GM13977 (cell line): Measurements from ENCODE around the gene FBXO46.
"Not testable (repeated sequence)": the region's sequence is repeated elsewhere in the genome, so short reads cannot be mapped to it uniquely, and the experiment has no call there.

Experiments used
- DNase-seq: peaks from one replicate; pipeline ENCODE4 v3.0.0; 2012; ENCODE audit warnings: low spot score
- in situ Hi-C: fragments of 300-500 bp; cut with MboI; formaldehyde crosslinking; loops from one replicate; pipeline ENCODE4 v1.12.0; 2022; ENCODE audit warnings: low sequenced_read_pairs, low pct_unique_long_range_greater_than_20kb, mixed read lengths, inconsistent platforms; ENCODE audit not compliant: unreplicated experiment
- TF ChIP-seq, protein P1 (sequence below): IDR thresholded peaks from 2 replicates; pipeline ENCODE4 v1.5.1; 2012; ENCODE audit warnings: mild to moderate bottlenecking, control low read depth; ENCODE audit not compliant: insufficient read depth; ENCODE audit errors: extremely low read depth, missing control alignments

The FBXO46 gene

GRCh38 chr19:45746866-45747265, 16.2 kb upstream of the FBXO46 start:
- TF ChIP-seq, protein P1, sequence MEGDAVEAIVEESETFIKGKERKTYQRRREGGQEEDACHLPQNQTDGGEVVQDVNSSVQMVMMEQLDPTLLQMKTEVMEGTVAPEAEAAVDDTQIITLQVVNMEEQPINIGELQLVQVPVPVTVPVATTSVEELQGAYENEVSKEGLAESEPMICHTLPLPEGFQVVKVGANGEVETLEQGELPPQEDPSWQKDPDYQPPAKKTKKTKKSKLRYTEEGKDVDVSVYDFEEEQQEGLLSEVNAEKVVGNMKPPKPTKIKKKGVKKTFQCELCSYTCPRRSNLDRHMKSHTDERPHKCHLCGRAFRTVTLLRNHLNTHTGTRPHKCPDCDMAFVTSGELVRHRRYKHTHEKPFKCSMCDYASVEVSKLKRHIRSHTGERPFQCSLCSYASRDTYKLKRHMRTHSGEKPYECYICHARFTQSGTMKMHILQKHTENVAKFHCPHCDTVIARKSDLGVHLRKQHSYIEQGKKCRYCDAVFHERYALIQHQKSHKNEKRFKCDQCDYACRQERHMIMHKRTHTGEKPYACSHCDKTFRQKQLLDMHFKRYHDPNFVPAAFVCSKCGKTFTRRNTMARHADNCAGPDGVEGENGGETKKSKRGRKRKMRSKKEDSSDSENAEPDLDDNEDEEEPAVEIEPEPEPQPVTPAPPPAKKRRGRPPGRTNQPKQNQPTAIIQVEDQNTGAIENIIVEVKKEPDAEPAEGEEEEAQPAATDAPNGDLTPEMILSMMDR = no peak
- in situ Hi-C loops = no loop called here
- DNase-seq = no peak

- no peak for DNase-seq
- in situ Hi-C loops = no loop called here
- TF ChIP-seq, protein P1 = no peak
Measured at GRCh38 chr19:45745606-45746005, 14.9 kb upstream of the FBXO46 start.

DNA sequence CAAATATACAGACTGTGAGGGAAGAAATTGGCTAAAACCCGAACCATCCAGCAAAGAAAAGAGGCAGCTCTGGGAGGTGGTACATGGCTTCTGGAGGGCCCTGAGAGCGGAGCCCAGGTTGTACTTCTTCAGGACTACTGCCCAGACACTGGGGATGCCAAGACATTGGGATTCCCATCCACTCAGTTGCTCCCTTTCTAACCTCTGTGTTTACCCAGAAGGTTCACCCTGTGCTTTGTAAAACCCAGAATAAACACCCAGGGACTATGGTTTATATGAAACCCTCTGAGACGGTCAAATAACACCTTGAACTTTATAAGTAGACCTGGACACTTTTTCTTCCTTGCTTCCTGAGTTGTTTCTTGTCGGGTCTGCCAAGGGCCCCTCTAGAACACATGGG, 12.3 kb upstream of the FBXO46 start:
- in situ Hi-C loops = no loop called here
- no peak for DNase-seq
- TF ChIP-seq, protein P1 = no peak

DNA sequence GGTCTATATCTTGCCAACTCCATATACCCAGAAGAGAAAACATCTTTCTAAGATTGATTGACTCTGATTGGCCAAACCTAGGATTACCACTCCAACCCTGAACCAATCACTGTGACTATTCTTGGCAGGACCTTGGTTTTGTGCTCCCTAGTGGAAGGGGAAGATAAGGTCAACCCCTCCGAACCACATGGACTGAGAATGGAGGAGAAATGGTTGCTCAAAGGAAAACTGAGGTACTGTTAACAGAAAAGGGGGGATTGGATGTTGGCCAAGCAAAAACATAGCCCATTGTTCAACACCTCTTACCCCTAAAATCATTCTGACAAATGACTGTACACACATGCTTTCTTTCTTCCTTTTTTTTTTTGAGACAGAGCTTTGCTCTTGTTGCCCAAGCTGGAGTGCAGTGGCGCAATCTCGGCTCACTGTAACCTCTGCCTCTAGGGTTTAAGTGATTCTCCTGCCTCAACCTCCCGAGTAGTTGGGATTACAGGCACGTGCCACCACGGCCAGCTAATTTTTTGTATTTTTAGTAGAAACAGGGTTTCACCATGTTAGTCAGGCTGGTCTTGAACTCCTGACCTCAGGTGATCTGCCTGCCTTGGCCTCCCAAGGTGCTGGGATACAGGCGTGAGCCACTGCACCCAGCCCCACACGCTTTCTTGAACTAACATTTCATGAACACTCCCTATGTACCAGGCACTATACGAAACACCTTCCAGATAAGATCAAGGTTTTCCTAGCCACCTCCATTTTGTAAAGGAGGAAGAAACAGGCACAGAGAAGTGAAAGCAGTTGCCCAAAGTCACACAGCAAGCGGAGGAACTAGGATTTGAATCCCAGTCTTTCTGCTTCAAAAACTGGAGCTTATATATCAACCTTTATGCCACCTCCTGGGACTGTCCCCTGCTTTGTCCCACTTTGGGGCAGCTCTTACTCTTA, 9.1 kb upstream of the FBXO46 start:
- DNase-seq = no peak
- TF ChIP-seq, protein P1 = peak; percentile 3
- in situ Hi-C loops = no loop called here

DNA sequence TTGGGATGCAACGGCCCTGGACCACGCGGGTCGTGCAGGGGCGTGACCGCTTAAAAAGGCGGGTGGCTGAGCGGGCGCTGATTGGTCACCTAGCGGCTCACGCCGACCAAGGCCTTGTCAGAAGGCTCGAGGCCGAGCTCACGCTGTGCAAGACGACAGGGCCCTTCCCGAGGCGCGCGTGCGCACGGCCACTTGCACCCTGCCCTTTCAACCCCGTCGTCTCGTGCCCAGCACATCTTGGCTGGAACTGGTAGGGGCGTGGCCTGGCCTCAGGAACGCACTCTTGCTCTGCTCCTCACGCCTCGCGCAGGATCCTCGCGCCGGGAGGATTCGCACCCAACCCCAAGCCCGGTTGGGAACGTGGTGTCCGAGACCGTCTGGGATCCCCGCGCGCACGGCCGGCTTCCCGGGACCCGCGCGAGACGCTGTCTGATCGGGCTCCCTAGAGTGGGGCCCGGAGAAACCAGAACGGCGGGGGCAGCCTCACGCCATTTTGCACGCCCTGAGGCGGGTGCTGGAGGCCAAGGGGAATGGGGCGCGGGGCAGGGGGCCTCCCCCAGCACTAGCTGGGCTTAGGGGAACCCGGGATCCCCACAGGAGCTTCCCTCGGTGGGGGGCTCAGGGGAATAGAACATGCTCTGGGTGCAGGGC, 2.6 kb upstream of the FBXO46 start, which contains the start of gene MEIOSIN:
TSS of gene MEIOSIN (plus strand) at position 280 of the 651 bp plus-strand sequence. CDS start 1,938 bp downstream, outside the sequence.
- in situ Hi-C loops = no loop called here
- TF ChIP-seq, protein P1 = no peak
- DNase-seq = no peak

DNA sequence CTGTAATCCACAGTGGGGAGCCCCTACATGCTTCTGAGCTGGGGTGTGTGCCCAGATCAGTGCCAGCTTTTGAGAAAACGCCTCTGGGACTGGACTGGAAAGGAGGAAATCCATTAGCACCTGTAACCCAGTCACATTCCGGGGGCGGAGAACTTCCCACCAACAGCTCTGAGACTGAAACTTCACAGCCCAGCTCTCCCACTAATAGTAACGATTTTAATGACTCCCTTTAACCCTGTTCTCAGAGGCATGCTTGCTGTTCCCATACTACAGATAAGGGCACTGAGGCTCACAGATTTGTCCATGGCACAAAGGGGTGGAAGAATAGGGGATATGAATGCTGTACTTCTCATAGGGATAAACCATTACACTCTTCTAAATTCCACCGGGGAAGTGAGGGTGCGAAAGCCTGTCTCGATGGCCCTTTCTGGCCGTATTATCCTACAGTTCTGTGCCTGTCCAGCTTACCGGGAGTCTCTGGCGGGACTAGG, 851 bp downstream of the FBXO46 start:
- in situ Hi-C loops = no loop called here
- TF ChIP-seq, protein P1 = no peak
- peak; percentile 54 for DNase-seq

DNA sequence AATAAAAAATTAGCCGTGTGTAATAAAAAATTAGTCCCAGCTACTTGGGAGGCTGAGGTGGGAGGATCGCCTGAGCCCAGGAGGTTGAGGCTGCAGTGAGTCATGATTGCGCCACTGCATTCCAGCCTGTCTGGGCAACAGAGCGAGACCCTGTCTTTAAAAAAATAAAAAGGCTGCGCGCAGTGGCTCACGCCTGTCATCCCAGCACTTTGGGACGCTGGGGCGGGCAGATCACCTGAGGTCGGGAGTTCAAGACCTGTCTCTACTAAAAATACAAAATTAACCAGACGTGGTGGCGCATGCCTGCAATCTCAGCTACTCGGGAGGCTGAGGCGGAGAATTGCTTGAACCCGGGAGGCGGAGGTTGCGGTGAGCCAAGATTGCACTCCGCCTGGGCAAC, 2.0 kb downstream of the FBXO46 start:
- in situ Hi-C loops, DNase-seq: not testable (repeated sequence)

DNA sequence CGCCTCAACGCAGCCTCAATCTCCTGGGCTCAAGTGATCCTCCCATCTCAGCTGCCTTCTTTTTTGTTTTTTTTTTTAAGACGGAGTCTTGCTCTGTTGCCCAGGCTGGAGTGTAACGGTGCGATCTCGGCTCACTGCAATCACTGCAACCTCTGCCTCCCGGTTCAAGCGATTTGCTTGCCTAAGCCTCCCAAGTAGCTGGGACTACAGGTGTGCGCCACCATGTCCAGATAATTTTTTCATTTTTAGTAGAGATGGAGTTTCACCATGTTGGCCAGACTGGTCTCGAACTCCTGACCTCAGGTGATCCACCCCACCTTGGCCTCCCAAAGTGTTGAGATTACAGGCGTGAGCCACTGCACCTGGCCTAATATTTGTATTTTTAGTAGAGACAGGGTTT, 10.6 kb downstream of the FBXO46 start:
- in situ Hi-C loops, DNase-seq: not testable (repeated sequence)
